Type B pancreatic cell (in vitro differentiated cells): ENCODE measurements around the gene FAM169A. TPM values are rescaled to one million over a fixed set of nuclear protein-coding genes. Genes with fewer than 3 reads are reported as not detected.
"Not testable (repeated sequence)": the region's sequence is repeated elsewhere in the genome, so short reads cannot be mapped to it uniquely, and the experiment has no call there.

Experiments
- DNase-seq: peaks from one replicate; pipeline ENCODE4 v3.0.0; 2021; ENCODE audit warnings: mixed read lengths; ENCODE audit not compliant: unreplicated experiment; ENCODE audit errors: extremely low spot score
- H3K27ac Mint-ChIP-seq: 2 replicates; pipeline ENCODE4 v1.8.0; 2021; ENCODE audit warnings: mild to moderate bottlenecking, mixed read lengths
- H3K27me3 Mint-ChIP-seq: 2 replicates; pipeline ENCODE4 v1.8.0; 2021; ENCODE audit warnings: mixed read lengths
- H3K36me3 Mint-ChIP-seq: 2 replicates; pipeline ENCODE4 v1.8.0; 2021; ENCODE audit warnings: mixed read lengths
- H3K4me1 Mint-ChIP-seq: one replicate; pipeline ENCODE4 v1.8.0; 2021; ENCODE audit warnings: mixed read lengths; ENCODE audit not compliant: unreplicated experiment
- H3K4me3 Mint-ChIP-seq: 2 replicates; pipeline ENCODE4 v1.8.0; 2021; ENCODE audit warnings: mild to moderate bottlenecking, mixed read lengths
- H3K9me3 Mint-ChIP-seq: 2 replicates; pipeline ENCODE4 v1.8.0; 2021; ENCODE audit warnings: mixed read lengths
- total RNA-seq: library from RNA; stranded (reverse); gene quantifications from 2 replicates; pipeline ENCODE4 v1.2.1, GENCODE V29; 2021; ENCODE audit warnings: low replicate concordance
- TF ChIP-seq, protein P1 (sequence below): fragments of 200-600 bp; sonication (generic); conservative IDR thresholded peaks from 2 replicates; pipeline ENCODE4 v1.5.0; 2021; ENCODE audit warnings: antibody characterized with exemption, mild to moderate bottlenecking

The FAM169A gene
- total RNA-seq, 1 donor from 2014 or later, result 14.5 TPM

DNA sequence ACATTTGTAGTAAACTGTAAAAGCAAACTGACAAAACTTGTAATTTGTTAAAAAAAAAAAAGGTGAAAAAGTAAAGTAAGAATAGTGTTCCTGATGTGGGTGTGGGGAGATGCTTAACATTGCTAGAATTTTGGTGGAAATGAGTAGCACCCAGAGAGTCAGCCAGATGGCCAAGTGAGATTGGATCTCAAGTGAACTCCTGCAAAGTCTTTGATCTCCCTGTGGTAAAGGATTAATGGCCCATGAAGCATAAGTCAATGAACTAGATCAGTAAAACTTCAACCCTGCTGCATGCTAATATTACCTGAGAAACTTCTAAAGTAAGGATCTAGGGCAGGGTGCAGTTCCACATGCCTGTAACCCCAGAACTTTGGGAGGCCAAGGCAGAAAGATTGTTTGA is 19.0 kb upstream of the FAM169A start:
- no peak overlapping the region for H3K4me3 Mint-ChIP-seq
- no peak overlapping the region for H3K27ac Mint-ChIP-seq
- peaks cover 8% of the 10 kb centered on the region for H3K4me1 Mint-ChIP-seq
- TF ChIP-seq, protein P1, sequence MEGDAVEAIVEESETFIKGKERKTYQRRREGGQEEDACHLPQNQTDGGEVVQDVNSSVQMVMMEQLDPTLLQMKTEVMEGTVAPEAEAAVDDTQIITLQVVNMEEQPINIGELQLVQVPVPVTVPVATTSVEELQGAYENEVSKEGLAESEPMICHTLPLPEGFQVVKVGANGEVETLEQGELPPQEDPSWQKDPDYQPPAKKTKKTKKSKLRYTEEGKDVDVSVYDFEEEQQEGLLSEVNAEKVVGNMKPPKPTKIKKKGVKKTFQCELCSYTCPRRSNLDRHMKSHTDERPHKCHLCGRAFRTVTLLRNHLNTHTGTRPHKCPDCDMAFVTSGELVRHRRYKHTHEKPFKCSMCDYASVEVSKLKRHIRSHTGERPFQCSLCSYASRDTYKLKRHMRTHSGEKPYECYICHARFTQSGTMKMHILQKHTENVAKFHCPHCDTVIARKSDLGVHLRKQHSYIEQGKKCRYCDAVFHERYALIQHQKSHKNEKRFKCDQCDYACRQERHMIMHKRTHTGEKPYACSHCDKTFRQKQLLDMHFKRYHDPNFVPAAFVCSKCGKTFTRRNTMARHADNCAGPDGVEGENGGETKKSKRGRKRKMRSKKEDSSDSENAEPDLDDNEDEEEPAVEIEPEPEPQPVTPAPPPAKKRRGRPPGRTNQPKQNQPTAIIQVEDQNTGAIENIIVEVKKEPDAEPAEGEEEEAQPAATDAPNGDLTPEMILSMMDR, result no peak
- DNase-seq, result no peak
- no peaks in the 10 kb centered on the region for H3K27me3 Mint-ChIP-seq
- H3K36me3 Mint-ChIP-seq, result no peaks in the 10 kb centered on the region
- no peaks in the 10 kb centered on the region for H3K9me3 Mint-ChIP-seq

GRCh38 chr5:74882379-74883134 is 16.4 kb upstream of the FAM169A start:
- H3K27ac Mint-ChIP-seq, H3K36me3 Mint-ChIP-seq, H3K4me1 Mint-ChIP-seq, DNase-seq, H3K27me3 Mint-ChIP-seq, H3K4me3 Mint-ChIP-seq, H3K9me3 Mint-ChIP-seq: not testable (repeated sequence)

- no peaks in the 10 kb centered on the region for H3K4me1 Mint-ChIP-seq
- peak overlapping the region; percentile 9 for H3K27ac Mint-ChIP-seq
- peaks cover 6% of the 10 kb centered on the region for H3K9me3 Mint-ChIP-seq
- TF ChIP-seq, protein P1, result no peak
- H3K4me3 Mint-ChIP-seq, result no peak overlapping the region
- H3K27me3 Mint-ChIP-seq, result no peaks in the 10 kb centered on the region
- no peak for DNase-seq
- no peaks in the 10 kb centered on the region for H3K36me3 Mint-ChIP-seq
Measured at GRCh38 chr5:74877624-74878304, 11.6 kb upstream of the FAM169A start.

- no peaks in the 10 kb centered on the region for H3K4me1 Mint-ChIP-seq
- DNase-seq, result no peak
- peaks cover 6% of the 10 kb centered on the region for H3K9me3 Mint-ChIP-seq
- H3K27me3 Mint-ChIP-seq, result no peaks in the 10 kb centered on the region
- TF ChIP-seq, protein P1, result no peak
- H3K4me3 Mint-ChIP-seq, result peak overlapping the region; percentile 6
- H3K27ac Mint-ChIP-seq, result no peak overlapping the region
- no peaks in the 10 kb centered on the region for H3K36me3 Mint-ChIP-seq
Measured at GRCh38 chr5:74875994-74876791, 10.0 kb upstream of the FAM169A start.

- DNase-seq, result no peak
- no peaks in the 10 kb centered on the region for H3K4me1 Mint-ChIP-seq
- peaks cover 6% of the 10 kb centered on the region for H3K9me3 Mint-ChIP-seq
- no peak overlapping the region for H3K4me3 Mint-ChIP-seq
- no peaks in the 10 kb centered on the region for H3K27me3 Mint-ChIP-seq
- H3K27ac Mint-ChIP-seq, result no peak overlapping the region
- TF ChIP-seq, protein P1, result no peak
- no peaks in the 10 kb centered on the region for H3K36me3 Mint-ChIP-seq
Measured at GRCh38 chr5:74873525-74874249, 7.5 kb upstream of the FAM169A start.
